Uterus (tissue), 4 donors: ENCODE results near the gene GNS. TPM values are rescaled to one million over a fixed set of nuclear protein-coding genes. Genes with fewer than 3 reads are reported as not detected.

Source experiments
- DNase-seq, 2 donors: peaks; one replicate each; pipeline ENCODE4 v3.0.0-alpha.2; 2019 to 2020
- H3K27ac ChIP-seq, 2 donors: fragments of 200-600 bp; sonication (generic); 1 replicate in 1 of 2; 2 replicates in 1 of 2; pipeline ENCODE4 v1.5.1; 2016 to 2018
- H3K27me3 ChIP-seq, 2 donors: fragments of 200-600 bp; sonication (generic); one replicate each; pipeline ENCODE4 v1.5.1; 2018 to 2019; ENCODE audit warnings: control low read depth in 1 of 2
- H3K36me3 ChIP-seq, 2 donors: fragments of 200-600 bp; sonication (generic); one replicate each; pipeline ENCODE4 v1.5.1; 2019; ENCODE audit warnings: control low read depth in 1 of 2
- H3K4me1 ChIP-seq, 2 donors: fragments of 200-600 bp; sonication (generic); one replicate each; pipeline ENCODE4 v1.5.1; 2018 to 2019; ENCODE audit warnings: control low read depth in 1 of 2
- H3K4me3 ChIP-seq, 2 donors: fragments of 200-600 bp; sonication (generic); 1 replicate in 1 of 2; 2 replicates in 1 of 2; pipeline ENCODE4 v1.5.1; 2018 to 2019; ENCODE audit warnings: mild to moderate bottlenecking in 1 of 2
- H3K9me3 ChIP-seq, 2 donors: fragments of 200-600 bp; sonication (generic); one replicate each; pipeline ENCODE4 v1.5.1; 2019; ENCODE audit warnings: control low read depth in 1 of 2
- CTCF ChIP-seq, 4 experiments: fragments of 200-600 bp in 2 of 4; fragments of 450-650 bp in 2 of 4; sonication (generic) in 2 of 4; IDR thresholded peaks; one replicate each; pipeline ENCODE4 v1.5.1; 2016 to 2019; ENCODE audit warnings: antibody characterized with exemption in 4 of 4, mild to moderate bottlenecking in 2 of 4, moderate library complexity in 1 of 4
- POLR2A ChIP-seq, 2 donors: fragments of 450-650 bp; IDR thresholded peaks; one replicate each; pipeline ENCODE4 v1.6.1; 2016; ENCODE audit warnings: antibody characterized with exemption in 2 of 2, mild to moderate bottlenecking in 1 of 2, moderate library complexity in 1 of 2
- intact Hi-C: fragments of 100-400 bp; cut with DNase I; formaldehyde crosslinking; loops from one replicate; pipeline ENCODE4 v1.15.1; 2023; ENCODE audit warnings: low total_unique reads
- total RNA-seq, 4 donors: library from RNA; depleted of rRNA in 3 of 4; stranded (reverse); fragments of >200 nt in 3 of 4; gene quantifications; one replicate each; pipeline versions ENCODE4 v1.1.0 to v1.2.4, GENCODE V29; 2014 to 2023
- donor health status: DM: yes; HTN: yes; CAD: no.

The GNS gene
- total RNA-seq, 4 donors from 2014 or later, result 71.5 to 148 (median 116) TPM

- no peak overlapping the region for H3K27ac ChIP-seq
- H3K36me3 ChIP-seq, result no peaks in the 10 kb centered on the region
- H3K27me3 ChIP-seq, result no peaks in the 10 kb centered on the region
- intact Hi-C loops, result no loop called here
- H3K9me3 ChIP-seq, result no peaks in the 10 kb centered on the region
- DNase-seq, result no peak
- no peaks in the 10 kb centered on the region for H3K4me1 ChIP-seq
- no peak overlapping the region for H3K4me3 ChIP-seq
- TF ChIP-seq CTCF (IDR thresholded peaks at IDR 0.05) (no peak), POLR2A (IDR thresholded peaks at IDR 0.05) (no peak)
Measured at GRCh38 chr12:64716371-64716770, 42.8 kb downstream of the GNS start.

- H3K27me3 ChIP-seq, result no peaks in the 10 kb centered on the region
- DNase-seq, result no peak
- H3K27ac ChIP-seq, result no peak overlapping the region
- no peaks in the 10 kb centered on the region for H3K4me1 ChIP-seq
- H3K36me3 ChIP-seq, result no peaks in the 10 kb centered on the region
- H3K9me3 ChIP-seq, result no peaks in the 10 kb centered on the region
- intact Hi-C loops, result no loop called here
- H3K4me3 ChIP-seq, result no peak overlapping the region
- TF ChIP-seq CTCF (IDR thresholded peaks at IDR 0.05) (no peak), POLR2A (IDR thresholded peaks at IDR 0.05) (no peak)
Measured at GRCh38 chr12:64714551-64714968, 44.6 kb downstream of the GNS start.

- intact Hi-C loops, result no loop called here
- TF ChIP-seq CTCF (IDR thresholded peaks at IDR 0.05) (no peak), POLR2A (IDR thresholded peaks at IDR 0.05) (no peak)
- H3K4me1 ChIP-seq, result no peaks in the 10 kb centered on the region
- no peak overlapping the region for H3K27ac ChIP-seq
- no peak overlapping the region for H3K4me3 ChIP-seq
- H3K36me3 ChIP-seq, result no peaks in the 10 kb centered on the region
- H3K9me3 ChIP-seq, result no peaks in the 10 kb centered on the region
- no peaks in the 10 kb centered on the region for H3K27me3 ChIP-seq
- no peak for DNase-seq
Measured at GRCh38 chr12:64713376-64713775, 45.8 kb downstream of the GNS start.

- Histone ChIP-seq H3K4me1 (no peaks in the 10 kb centered on the region), H3K27ac (no peak overlapping the region), H3K27me3 (no peaks in the 10 kb centered on the region), H3K9me3 (no peaks in the 10 kb centered on the region), H3K4me3 (no peak overlapping the region), H3K36me3 (no peaks in the 10 kb centered on the region)
- DNase-seq, result no peak
- intact Hi-C loops, result no loop called here
- TF ChIP-seq POLR2A (IDR thresholded peaks at IDR 0.05), result no peak
- TF ChIP-seq CTCF (IDR thresholded peaks at IDR 0.05), result no peak
Measured at GRCh38 chr12:64709429-64709828, 49.8 kb downstream of the GNS start.

GRCh38 chr12:64707926-64708325 is 51.3 kb downstream of the GNS start:
- intact Hi-C loops, result no loop called here
- TF ChIP-seq POLR2A (IDR thresholded peaks at IDR 0.05), result no peak
- no peak for TF ChIP-seq CTCF (IDR thresholded peaks at IDR 0.05)

More at GRCh38 chr12:64707926-64708325, 51.3 kb downstream of the GNS start:
- DNase-seq, result no peak
- Histone ChIP-seq H3K27me3 (no peaks in the 10 kb centered on the region), H3K4me1 (no peaks in the 10 kb centered on the region), H3K36me3 (no peaks in the 10 kb centered on the region), H3K4me3 (no peak overlapping the region), H3K9me3 (no peaks in the 10 kb centered on the region), H3K27ac (no peak overlapping the region)
